ENCODE results near the gene RPRD2.

Gene RPRD2

DNA sequence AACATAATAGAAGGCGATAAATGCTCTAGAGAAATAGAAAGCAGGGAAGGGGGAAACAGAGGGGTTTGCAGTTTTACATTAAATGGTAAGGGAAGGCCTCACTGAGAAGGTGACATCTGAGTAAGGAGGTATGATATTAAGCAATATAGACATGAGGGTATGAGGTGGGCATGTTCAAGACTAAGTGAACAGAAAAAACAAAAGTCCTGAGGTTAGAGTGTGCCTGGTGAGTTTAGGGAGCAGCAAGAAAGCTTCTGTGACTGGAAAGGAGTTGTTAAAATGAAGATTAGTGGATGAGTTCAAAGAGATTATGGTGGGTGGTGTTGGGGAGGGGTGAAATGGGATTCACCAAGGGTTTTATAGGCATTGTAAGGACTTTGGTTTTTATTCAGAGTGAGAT lies 8.6 kb downstream of the RPRD2 start:
- CTCF ChIA-PET = interaction anchor here (1.1 to 2.3 kb wide), 4 partner anchors 9 to 91 kb away, joined by 3 to 18 read pairs (median 6); no protein-coding TSS in a partner anchor

DNA sequence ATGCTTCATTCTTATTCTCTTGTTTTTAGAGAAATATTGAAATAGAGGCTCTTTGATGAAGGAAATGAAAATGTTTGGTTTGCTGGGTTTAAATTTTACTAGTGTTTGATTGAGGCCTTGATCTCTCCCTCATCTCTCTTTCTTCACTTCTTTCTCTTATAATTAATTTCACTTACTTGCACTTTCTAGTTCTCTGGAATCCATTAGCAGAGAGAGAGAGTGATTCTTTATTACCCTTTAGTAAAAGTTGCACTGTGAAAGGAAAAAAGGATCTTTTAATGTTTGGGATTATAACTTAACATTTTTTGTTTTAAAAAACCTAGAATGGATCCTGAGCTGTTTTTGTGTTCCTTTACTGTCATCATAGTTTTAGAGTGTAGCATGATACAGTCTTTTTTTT lies 12.2 kb downstream of the RPRD2 start:
- TF ChIP-seq, protein P1, sequence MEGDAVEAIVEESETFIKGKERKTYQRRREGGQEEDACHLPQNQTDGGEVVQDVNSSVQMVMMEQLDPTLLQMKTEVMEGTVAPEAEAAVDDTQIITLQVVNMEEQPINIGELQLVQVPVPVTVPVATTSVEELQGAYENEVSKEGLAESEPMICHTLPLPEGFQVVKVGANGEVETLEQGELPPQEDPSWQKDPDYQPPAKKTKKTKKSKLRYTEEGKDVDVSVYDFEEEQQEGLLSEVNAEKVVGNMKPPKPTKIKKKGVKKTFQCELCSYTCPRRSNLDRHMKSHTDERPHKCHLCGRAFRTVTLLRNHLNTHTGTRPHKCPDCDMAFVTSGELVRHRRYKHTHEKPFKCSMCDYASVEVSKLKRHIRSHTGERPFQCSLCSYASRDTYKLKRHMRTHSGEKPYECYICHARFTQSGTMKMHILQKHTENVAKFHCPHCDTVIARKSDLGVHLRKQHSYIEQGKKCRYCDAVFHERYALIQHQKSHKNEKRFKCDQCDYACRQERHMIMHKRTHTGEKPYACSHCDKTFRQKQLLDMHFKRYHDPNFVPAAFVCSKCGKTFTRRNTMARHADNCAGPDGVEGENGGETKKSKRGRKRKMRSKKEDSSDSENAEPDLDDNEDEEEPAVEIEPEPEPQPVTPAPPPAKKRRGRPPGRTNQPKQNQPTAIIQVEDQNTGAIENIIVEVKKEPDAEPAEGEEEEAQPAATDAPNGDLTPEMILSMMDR (IDR thresholded peaks at IDR 0.05; ENCODE audit: control extremely low read depth, extremely low read depth, low read depth, missing control alignments) = no peak
- ChIA-PET CTCF (interaction anchor here (0.8 to 1.2 kb wide), 2 partner anchors 9 to 19 kb away, joined by 3 read pairs; no protein-coding TSS in a partner anchor), POLR2A (no interaction called here)
- no peak for DNase-seq (ENCODE audit: extremely low spot score)

More for the DNA sequence above, 8.6 kb downstream of the RPRD2 start:
- POLR2A ChIA-PET = no interaction called here
- no peak for DNase-seq (ENCODE audit: extremely low spot score)
- TF ChIP-seq, protein P1 (IDR thresholded peaks at IDR 0.05; ENCODE audit: control extremely low read depth, extremely low read depth, low read depth, missing control alignments) = no peak

DNA sequence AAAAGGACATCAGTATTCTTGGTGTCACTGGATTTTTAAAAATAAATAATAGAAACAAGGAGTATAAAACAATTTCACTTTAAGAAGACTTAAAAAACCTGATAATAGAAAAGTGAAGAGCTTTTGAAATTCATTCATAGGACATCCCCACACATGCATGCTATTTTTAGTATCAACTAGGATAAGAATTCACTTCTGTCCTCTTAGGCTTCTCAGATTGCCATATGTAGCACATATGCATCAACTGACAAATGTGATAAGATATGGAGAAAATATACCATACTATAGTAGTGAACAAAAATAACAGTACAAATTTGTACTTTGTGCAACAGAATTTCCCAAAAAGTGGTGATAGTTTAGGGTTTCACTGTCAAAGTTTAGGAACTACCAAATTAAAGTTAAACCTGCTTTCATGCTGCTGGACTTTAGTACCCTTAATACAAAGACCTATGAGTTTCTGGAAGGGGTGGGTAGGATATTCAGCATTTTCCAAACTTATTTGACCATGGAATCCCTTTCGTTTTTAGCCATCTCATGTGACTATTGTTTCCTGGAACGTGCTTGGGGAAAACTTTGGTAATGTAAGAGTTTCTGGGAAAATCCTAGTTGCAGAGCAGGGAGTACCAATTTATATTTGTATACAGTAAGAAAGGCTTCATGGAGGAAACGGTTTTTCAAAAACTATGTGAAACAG lies 19.8 kb downstream of the RPRD2 start:
- ChIA-PET POLR2A (interaction anchor here (1.4 kb wide), 1 partner anchor 20 kb away, joined by 3 read pairs; the partner anchor contains the start of gene RPRD2), CTCF (interaction anchor here (4.0 kb wide), 1 partner anchor 12 kb away, joined by 18 read pairs; no protein-coding TSS in a partner anchor)
- no peak for DNase-seq (ENCODE audit: extremely low spot score)
- TF ChIP-seq, protein P1 (IDR thresholded peaks at IDR 0.05; ENCODE audit: control extremely low read depth, extremely low read depth, low read depth, missing control alignments) = no peak

DNA sequence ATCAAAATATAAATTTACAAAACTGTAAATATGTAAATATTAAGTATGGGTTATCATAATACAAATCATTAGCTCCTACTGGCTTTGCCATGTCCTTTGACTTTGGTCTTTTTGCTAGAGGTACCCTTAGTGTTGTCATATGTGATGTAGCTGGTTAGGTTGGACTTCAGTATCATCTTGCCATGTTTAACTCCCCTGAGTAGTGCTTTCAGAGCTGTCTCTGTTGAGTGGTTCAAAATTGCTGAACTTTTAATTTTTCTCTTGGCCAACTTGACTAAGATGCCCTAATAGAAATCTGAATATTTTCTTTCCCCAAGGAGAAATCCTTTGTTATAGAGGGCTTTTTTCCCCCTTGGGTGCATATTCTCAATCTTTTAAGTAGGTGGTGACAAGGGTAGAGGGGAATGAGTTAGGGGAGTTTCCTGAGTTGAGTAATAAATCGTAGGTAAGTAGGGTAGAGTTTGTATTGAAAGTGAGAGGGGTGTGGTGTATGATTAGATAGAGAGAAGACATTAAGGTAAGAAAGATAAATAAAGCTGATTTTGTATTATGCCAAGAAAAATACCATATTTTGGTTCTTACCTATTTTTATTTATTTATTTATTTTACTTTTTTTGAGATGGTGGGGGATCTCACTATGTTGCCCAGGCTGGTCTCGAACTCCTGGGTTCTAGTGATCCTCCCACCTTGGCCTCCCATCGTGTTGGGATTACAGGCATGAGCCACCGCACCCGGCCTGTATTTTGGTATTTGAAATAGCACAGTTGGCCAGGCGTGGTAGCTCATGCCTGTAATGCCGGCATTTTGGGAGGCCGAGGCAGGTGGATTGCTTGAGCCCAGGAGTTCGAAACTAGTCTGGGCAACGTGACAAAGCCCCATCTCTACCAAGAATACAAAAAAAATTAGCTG lies 21.8 kb downstream of the RPRD2 start:
- CTCF ChIA-PET = interaction anchor here (1.0 to 2.1 kb wide), 5 partner anchors 10 to 146 kb away, joined by 3 to 8 read pairs (median 4); no protein-coding TSS in a partner anchor
- DNase-seq (ENCODE audit: extremely low spot score) = no peak
- TF ChIP-seq, protein P1 (IDR thresholded peaks at IDR 0.05; ENCODE audit: control extremely low read depth, extremely low read depth, low read depth, missing control alignments) = no peak
- POLR2A ChIA-PET = no interaction called here

DNA sequence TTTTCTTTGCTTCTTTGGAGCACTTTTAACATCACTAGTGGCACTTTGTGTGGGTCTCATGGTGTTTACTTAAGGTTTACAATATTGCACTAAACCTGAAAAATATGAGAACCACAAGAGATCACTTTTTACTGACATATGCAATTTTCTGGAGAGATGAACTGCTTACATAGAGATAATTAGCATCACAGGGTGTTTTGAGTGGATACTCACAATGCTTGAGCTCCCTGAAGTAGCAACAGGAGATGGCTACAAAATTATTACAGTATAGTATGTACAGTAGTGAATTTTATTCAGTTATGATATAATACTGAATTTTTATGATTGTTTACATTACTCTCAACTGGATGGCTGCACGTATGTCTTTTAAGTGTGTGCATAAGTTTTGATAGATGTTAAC lies 22.6 kb downstream of the RPRD2 start:
- CTCF ChIA-PET = interaction anchor here (1.4 to 2.1 kb wide), 2 partner anchors 17 to 146 kb away, joined by 3 to 8 read pairs; no protein-coding TSS in a partner anchor
- POLR2A ChIA-PET = no interaction called here
- TF ChIP-seq, protein P1 (IDR thresholded peaks at IDR 0.05; ENCODE audit: control extremely low read depth, extremely low read depth, low read depth, missing control alignments) = no peak
- no peak for DNase-seq (ENCODE audit: extremely low spot score)

DNA sequence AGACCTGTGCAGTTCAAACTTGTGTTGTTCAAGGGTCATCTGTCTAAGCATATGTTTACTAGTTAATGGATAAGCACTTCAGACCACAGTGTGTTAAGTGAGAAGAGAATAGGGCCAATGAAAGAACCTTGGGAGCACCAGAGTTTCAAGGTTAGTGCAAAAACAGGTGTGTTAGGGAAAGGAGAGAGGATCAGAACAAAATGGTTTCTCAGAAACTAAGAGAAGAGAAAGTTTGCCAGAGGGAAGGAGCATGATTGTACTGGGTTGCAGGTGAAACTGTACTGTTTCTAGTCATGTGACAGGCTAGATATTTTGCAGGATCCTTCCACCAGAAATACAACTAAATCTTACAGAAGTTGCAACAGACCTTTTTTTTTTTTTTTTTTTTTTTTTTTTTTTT lies 23.3 kb downstream of the RPRD2 start:
- ChIA-PET POLR2A (no interaction called here), CTCF (interaction anchor here (2.1 kb wide), 1 partner anchor 17 kb away, joined by 8 read pairs; no protein-coding TSS in a partner anchor)
- no peak for DNase-seq (ENCODE audit: extremely low spot score)
- TF ChIP-seq, protein P1 (IDR thresholded peaks at IDR 0.05; ENCODE audit: control extremely low read depth, extremely low read depth, low read depth, missing control alignments) = no peak

All from GM10248 (cell line).